HEK293 (cell line): ENCODE data around the gene SLA2.

Experiments
- KLF9 ChIP-seq: fragments of 450-650 bp; formaldehyde crosslinking; IDR thresholded peaks from 2 replicates; pipeline ENCODE4 v1.5.1; 2016; ENCODE audit warnings: missing biosample characterization, missing genetic modification characterization, low read depth
- ZBTB10 ChIP-seq: fragments of 450-650 bp; formaldehyde crosslinking; IDR thresholded peaks from 2 replicates; pipeline ENCODE4 v1.5.1; 2016; ENCODE audit warnings: missing biosample characterization, missing genetic modification characterization
- ZNF292 ChIP-seq: fragments of 450-650 bp; formaldehyde crosslinking; IDR thresholded peaks from 2 replicates; pipeline ENCODE4 v1.5.1; 2016; ENCODE audit warnings: low read depth, missing biosample characterization, missing genetic modification characterization, borderline replicate concordance
- ZNF791 ChIP-seq: fragments of 450-650 bp; formaldehyde crosslinking; IDR thresholded peaks from 2 replicates; pipeline ENCODE4 v1.5.1; 2016; ENCODE audit warnings: missing biosample characterization, missing genetic modification characterization
- ZNF792 ChIP-seq: fragments of 450-650 bp; formaldehyde crosslinking; IDR thresholded peaks from 2 replicates; pipeline ENCODE4 v1.5.1; 2016; ENCODE audit warnings: missing biosample characterization, missing genetic modification characterization
- TF ChIP-seq, protein P1 (sequence below): fragments of 450-650 bp; formaldehyde crosslinking; IDR thresholded peaks from 2 replicates; pipeline ENCODE4 v1.5.1; 2016; ENCODE audit warnings: missing biosample characterization, missing genetic modification characterization
- TF ChIP-seq, protein P2 (sequence below): sonication (generic); formaldehyde crosslinking; IDR thresholded peaks from 2 replicates; pipeline ENCODE4 v1.8.1; 2022; ENCODE audit warnings: mild to moderate bottlenecking, moderate library complexity, missing genetic modification reagents

DNA sequence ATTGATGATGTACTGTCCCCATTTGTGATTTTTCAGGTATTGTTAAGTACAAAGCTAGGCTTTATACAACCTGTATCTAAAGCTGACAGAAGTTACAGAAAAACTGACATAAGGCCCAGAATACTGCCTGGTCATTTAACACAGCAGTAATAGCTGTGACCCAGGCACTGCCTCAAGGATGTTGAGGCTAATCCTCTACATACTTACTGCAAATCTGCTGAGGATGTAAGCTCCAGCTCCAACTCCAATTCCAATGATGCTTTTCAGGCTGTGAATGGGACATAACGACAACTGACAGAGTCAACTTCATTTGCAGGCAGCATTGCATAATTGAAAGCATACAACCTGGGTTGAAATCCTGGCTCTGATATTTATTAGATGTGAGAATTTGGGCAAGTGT lies 36.3 kb upstream of the SLA2 start:
- TF ChIP-seq, protein P1, sequence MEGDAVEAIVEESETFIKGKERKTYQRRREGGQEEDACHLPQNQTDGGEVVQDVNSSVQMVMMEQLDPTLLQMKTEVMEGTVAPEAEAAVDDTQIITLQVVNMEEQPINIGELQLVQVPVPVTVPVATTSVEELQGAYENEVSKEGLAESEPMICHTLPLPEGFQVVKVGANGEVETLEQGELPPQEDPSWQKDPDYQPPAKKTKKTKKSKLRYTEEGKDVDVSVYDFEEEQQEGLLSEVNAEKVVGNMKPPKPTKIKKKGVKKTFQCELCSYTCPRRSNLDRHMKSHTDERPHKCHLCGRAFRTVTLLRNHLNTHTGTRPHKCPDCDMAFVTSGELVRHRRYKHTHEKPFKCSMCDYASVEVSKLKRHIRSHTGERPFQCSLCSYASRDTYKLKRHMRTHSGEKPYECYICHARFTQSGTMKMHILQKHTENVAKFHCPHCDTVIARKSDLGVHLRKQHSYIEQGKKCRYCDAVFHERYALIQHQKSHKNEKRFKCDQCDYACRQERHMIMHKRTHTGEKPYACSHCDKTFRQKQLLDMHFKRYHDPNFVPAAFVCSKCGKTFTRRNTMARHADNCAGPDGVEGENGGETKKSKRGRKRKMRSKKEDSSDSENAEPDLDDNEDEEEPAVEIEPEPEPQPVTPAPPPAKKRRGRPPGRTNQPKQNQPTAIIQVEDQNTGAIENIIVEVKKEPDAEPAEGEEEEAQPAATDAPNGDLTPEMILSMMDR (tag by site-specific recombination), result no peak
- TF ChIP-seq ZNF791 (no peak), KLF9 (no peak), ZNF292 (tag by site-specific recombination) (no peak), ZNF792 (tag by site-specific recombination) (no peak), ZBTB10 (tag by site-specific recombination) (no peak)
- TF ChIP-seq, protein P2, sequence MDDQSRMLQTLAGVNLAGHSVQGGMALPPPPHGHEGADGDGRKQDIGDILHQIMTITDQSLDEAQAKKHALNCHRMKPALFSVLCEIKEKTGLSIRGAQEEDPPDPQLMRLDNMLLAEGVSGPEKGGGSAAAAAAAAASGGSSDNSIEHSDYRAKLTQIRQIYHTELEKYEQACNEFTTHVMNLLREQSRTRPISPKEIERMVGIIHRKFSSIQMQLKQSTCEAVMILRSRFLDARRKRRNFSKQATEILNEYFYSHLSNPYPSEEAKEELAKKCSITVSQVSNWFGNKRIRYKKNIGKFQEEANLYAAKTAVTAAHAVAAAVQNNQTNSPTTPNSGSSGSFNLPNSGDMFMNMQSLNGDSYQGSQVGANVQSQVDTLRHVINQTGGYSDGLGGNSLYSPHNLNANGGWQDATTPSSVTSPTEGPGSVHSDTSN (CRISPR knock-in tag), result no peak
